ENCODE measurements around the gene SPTBN4. TPM values are rescaled to one million over a fixed set of nuclear protein-coding genes. Genes with fewer than 3 reads are reported as not detected.

The SPTBN4 gene
- polyA plus RNA-seq, 1 donor from 2014 or later, result 12.7 TPM

GRCh38 chr19:40610396-40611064 is 143.7 kb downstream of the SPTBN4 start:
- Histone ChIP-seq H3K4me2 (ENCODE audit: low read length) (no peak overlapping the region), H3K9me2 (ENCODE audit: insufficient read depth, low read length) (no peaks in the 10 kb centered on the region), H3K4me3 (ENCODE audit: low read length) (no peak overlapping the region), H3K9ac (ENCODE audit: low read length) (no peak overlapping the region), H3K27ac (ENCODE audit: low read length) (no peak overlapping the region), H3K79me2 (replicated peaks; ENCODE audit: insufficient read depth, low read length) (no peaks in the 10 kb centered on the region), H3K9me3 (ENCODE audit: low read length) (no peaks in the 10 kb centered on the region), H4K20me1 (ENCODE audit: insufficient read depth) (no peaks in the 10 kb centered on the region), H3F3A (ENCODE audit: insufficient read depth, low read length, poor library complexity, severe bottlenecking) (no peaks in the 10 kb centered on the region), H3K27me3 (ENCODE audit: insufficient read depth, low read depth, low read length) (peaks cover 34% of the 10 kb centered on the region), H2AFZ (ENCODE audit: low read depth, low read length) (no peak overlapping the region), H3K36me3 (ENCODE audit: insufficient read depth, low read length) (no peaks in the 10 kb centered on the region)
- TF ChIP-seq REST (IDR thresholded peaks at IDR 0.05; ENCODE audit: borderline replicate concordance) (no peak), RAD21 (conservative IDR thresholded peaks at IDR 0.05) (no peak), POLR2AphosphoS5 (IDR thresholded peaks at IDR 0.05) (no peak), TAF1 (IDR thresholded peaks at IDR 0.05; ENCODE audit: low read depth) (no peak), MXI1 (conservative IDR thresholded peaks at IDR 0.05; ENCODE audit: poor library complexity, severe bottlenecking) (no peak), SMC3 (conservative IDR thresholded peaks at IDR 0.05; ENCODE audit: poor library complexity) (no peak), EZH2 (IDR thresholded peaks at IDR 0.05; ENCODE audit: borderline replicate concordance, insufficient read depth, low read length, poor library complexity, severe bottlenecking) (no peak), EP300 (conservative IDR thresholded peaks at IDR 0.05; ENCODE audit: poor library complexity, severe bottlenecking) (no peak), CTCF (IDR thresholded peaks at IDR 0.05; ENCODE audit: poor library complexity, severe bottlenecking) (no peak)

GRCh38 chr19:40611096-40611495 is 144.3 kb downstream of the SPTBN4 start:
- no peaks in the 10 kb centered on the region for H3K9me2 ChIP-seq (ENCODE audit: insufficient read depth, low read length)
- no peaks in the 10 kb centered on the region for H3K9me3 ChIP-seq (ENCODE audit: low read length)
- H3K79me2 ChIP-seq (replicated peaks; ENCODE audit: insufficient read depth, low read length), result no peaks in the 10 kb centered on the region
- H3K4me2 ChIP-seq (ENCODE audit: low read length), result no peak overlapping the region
- H3K27ac ChIP-seq (ENCODE audit: low read length), result no peak overlapping the region
- peaks cover 28% of the 10 kb centered on the region for H3K27me3 ChIP-seq (ENCODE audit: insufficient read depth, low read depth, low read length)
- H3F3A ChIP-seq (ENCODE audit: insufficient read depth, low read length, poor library complexity, severe bottlenecking), result no peaks in the 10 kb centered on the region
- no peak overlapping the region for H2AFZ ChIP-seq (ENCODE audit: low read depth, low read length)
- TF ChIP-seq EZH2 (IDR thresholded peaks at IDR 0.05; ENCODE audit: borderline replicate concordance, insufficient read depth, low read length, poor library complexity, severe bottlenecking), result no peak
- no peak for TF ChIP-seq MXI1 (conservative IDR thresholded peaks at IDR 0.05; ENCODE audit: poor library complexity, severe bottlenecking)
- TF ChIP-seq CTCF (IDR thresholded peaks at IDR 0.05; ENCODE audit: poor library complexity, severe bottlenecking), result no peak
- no peak for TF ChIP-seq TAF1 (IDR thresholded peaks at IDR 0.05; ENCODE audit: low read depth)
- no peak for TF ChIP-seq SMC3 (conservative IDR thresholded peaks at IDR 0.05; ENCODE audit: poor library complexity)
- no peak for TF ChIP-seq REST (IDR thresholded peaks at IDR 0.05; ENCODE audit: borderline replicate concordance)
- TF ChIP-seq EP300 (conservative IDR thresholded peaks at IDR 0.05; ENCODE audit: poor library complexity, severe bottlenecking), result no peak
- H3K36me3 ChIP-seq (ENCODE audit: insufficient read depth, low read length), result no peaks in the 10 kb centered on the region
- no peak overlapping the region for H3K4me3 ChIP-seq (ENCODE audit: low read length)
- H4K20me1 ChIP-seq (ENCODE audit: insufficient read depth), result no peaks in the 10 kb centered on the region
- no peak overlapping the region for H3K9ac ChIP-seq (ENCODE audit: low read length)

All from neural cell (in vitro differentiated cells).